SU-DHL-6 (cell line): ENCODE data around the gene ANK3.

Experiments used
- H2AFZ ChIP-seq: fragments of 200-600 bp; sonication (generic); 2 replicates; pipeline ENCODE4 v1.6.1; 2014; ENCODE audit warnings: low read depth, mild to moderate bottlenecking, moderate library complexity, mixed read lengths, antibody characterized with exemption, low read length; ENCODE audit not compliant: severe bottlenecking
- H3F3A ChIP-seq: fragments of 200-600 bp; shearing (Covaris generic); 2 replicates; pipeline ENCODE4 v1.6.0; 2016; ENCODE audit warnings: antibody characterized with exemption, mild to moderate bottlenecking; ENCODE audit not compliant: insufficient read depth
- H3K27ac ChIP-seq: fragments of 200-600 bp; sonication (generic); 2 replicates; pipeline ENCODE4 v1.5.1; 2016; ENCODE audit warnings: low read depth, mild to moderate bottlenecking, low read length, moderate library complexity, mixed read lengths
- H3K27me3 ChIP-seq: fragments of 200-600 bp; sonication (generic), shearing (Covaris generic); 2 replicates; pipeline ENCODE4 v1.6.0; 2014; ENCODE audit warnings: mild to moderate bottlenecking, low read length
- H3K36me3 ChIP-seq: fragments of 200-600 bp; sonication (generic); 2 replicates; pipeline ENCODE4 v1.6.1; 2014; ENCODE audit warnings: mild to moderate bottlenecking, low read length, mixed read lengths
- H3K4me2 ChIP-seq: fragments of 300-600, 200-600 bp; shearing (Covaris generic), sonication (generic); 2 replicates; pipeline ENCODE4 v1.6.0; 2014; ENCODE audit warnings: low read length, low read depth, mild to moderate bottlenecking; ENCODE audit not compliant: poor library complexity, severe bottlenecking
- H3K4me3 ChIP-seq: fragments of 200-600 bp; sonication (generic); 2 replicates; pipeline ENCODE4 v1.5.1; 2014; ENCODE audit warnings: antibody characterized with exemption, low read length, mild to moderate bottlenecking, mixed read lengths; ENCODE audit not compliant: insufficient read depth, poor library complexity, severe bottlenecking
- H3K79me2 ChIP-seq: fragments of 200-600 bp; sonication (generic); 2 replicates; pipeline ENCODE4 v1.6.1; 2014; ENCODE audit warnings: mild to moderate bottlenecking, low read length, moderate library complexity; ENCODE audit not compliant: insufficient read depth
- H3K9ac ChIP-seq: fragments of 200-600 bp; sonication (generic); 2 replicates; pipeline ENCODE4 v1.7.0; 2014; ENCODE audit warnings: mild to moderate bottlenecking, low read length
- H3K9me2 ChIP-seq: fragments of 200-600 bp; sonication (generic); replicated peaks from 2 replicates; pipeline ENCODE4 v1.6.1; 2014; ENCODE audit warnings: low read length; ENCODE audit not compliant: insufficient read depth
- H3K9me3 ChIP-seq: fragments of 200-600 bp; sonication (generic); 2 replicates; pipeline ENCODE4 v1.6.1; 2014; ENCODE audit warnings: low read length, mixed read lengths; ENCODE audit not compliant: insufficient read depth
- H4K20me1 ChIP-seq: fragments of 200-600 bp; sonication (generic); 2 replicates; pipeline ENCODE4 v1.6.1; 2014; ENCODE audit warnings: low read depth, mild to moderate bottlenecking, antibody characterized with exemption, low read length, moderate library complexity, mixed read lengths
- CTCF ChIP-seq: fragments of 200-600 bp; sonication (generic); IDR thresholded peaks from one replicate; pipeline ENCODE4 v1.5.1; 2017; ENCODE audit warnings: antibody characterized with exemption, mild to moderate bottlenecking, low read length, moderate library complexity; ENCODE audit not compliant: insufficient read depth, poor library complexity, severe bottlenecking
- EZH2phosphoT487 ChIP-seq: fragments of 200-600 bp; sonication (generic), shearing (Covaris generic); conservative IDR thresholded peaks from 2 replicates; pipeline ENCODE4 v1.6.1; 2018; ENCODE audit warnings: mild to moderate bottlenecking, antibody characterized with exemption, low read length, moderate library complexity, mixed read lengths

ANK3 gene

GRCh38 chr10:60414111-60414510, 24.4 kb upstream of the ANK3 start:
- Histone ChIP-seq H3F3A (no peaks in the 10 kb centered on the region), H3K4me2 (no peak overlapping the region), H3K4me3 (no peak overlapping the region), H3K79me2 (no peaks in the 10 kb centered on the region), H3K9me2 (no peaks in the 10 kb centered on the region), H3K36me3 (no peaks in the 10 kb centered on the region), H3K9me3 (no peaks in the 10 kb centered on the region), H2AFZ (no peak overlapping the region), H3K27ac (no peak overlapping the region), H4K20me1 (no peaks in the 10 kb centered on the region), H3K9ac (no peak overlapping the region), H3K27me3 (no peaks in the 10 kb centered on the region)
- TF ChIP-seq EZH2phosphoT487, result no peak
- TF ChIP-seq CTCF, result no peak

DNA sequence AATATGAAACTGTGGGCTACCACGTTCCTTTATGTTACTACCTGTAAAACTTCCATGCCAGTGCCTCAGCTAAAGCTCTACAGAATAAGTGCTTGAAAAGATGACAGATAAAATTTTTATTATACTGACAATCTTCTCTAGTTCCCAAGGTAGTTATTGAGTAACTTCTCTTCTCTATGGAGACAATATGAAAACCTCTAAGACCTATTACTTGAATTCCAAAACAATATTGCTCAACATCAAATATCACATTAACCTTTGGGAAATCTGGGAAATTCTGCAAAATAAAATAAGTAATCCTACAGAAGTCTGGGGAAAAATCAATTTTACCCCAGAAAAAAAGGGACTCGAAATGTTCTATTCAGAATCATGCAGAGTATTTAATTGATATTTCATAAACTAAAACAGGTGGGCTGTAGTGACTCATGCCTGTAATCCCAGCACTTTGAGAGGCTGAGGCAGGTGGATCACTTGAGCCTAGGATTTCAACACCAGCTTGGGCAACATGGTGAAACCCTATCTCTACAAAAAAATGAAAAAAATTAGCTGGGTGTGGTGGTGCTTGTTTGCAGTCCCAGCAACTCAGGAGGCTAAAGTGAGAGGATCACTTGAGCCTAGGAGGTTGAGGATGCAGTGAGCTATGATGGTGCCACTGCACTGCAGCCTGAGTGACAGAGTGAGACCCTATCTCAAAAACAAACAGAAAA, 23.8 kb upstream of the ANK3 start:
- Histone ChIP-seq H3K9ac (no peak overlapping the region), H3K27ac (no peak overlapping the region), H3F3A (no peaks in the 10 kb centered on the region), H3K9me2 (no peaks in the 10 kb centered on the region), H3K36me3 (no peaks in the 10 kb centered on the region), H3K79me2 (no peaks in the 10 kb centered on the region), H3K9me3 (no peaks in the 10 kb centered on the region), H3K4me3 (no peak overlapping the region), H4K20me1 (no peaks in the 10 kb centered on the region), H3K4me2 (no peak overlapping the region), H3K27me3 (no peaks in the 10 kb centered on the region), H2AFZ (no peak overlapping the region)
- no peak for TF ChIP-seq EZH2phosphoT487
- TF ChIP-seq CTCF, result no peak

DNA sequence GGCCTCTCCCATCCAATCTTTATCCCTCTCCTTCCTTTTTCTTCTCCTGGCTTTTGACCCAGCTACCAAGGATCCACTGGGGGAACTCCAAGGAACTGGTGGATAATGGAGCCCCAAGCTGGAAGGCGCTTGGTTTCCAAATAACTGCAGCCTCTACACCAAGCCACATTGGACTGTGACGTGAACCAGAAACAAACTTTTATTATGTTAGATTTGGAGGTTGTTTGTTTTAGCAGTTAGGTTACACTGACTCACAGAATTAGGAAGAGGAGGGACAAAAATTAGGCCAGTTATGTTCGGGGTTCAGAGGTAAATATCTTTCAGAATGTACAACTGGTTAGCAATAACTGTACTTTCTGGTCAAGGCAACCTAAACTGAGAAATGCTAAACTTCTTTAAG, 21.3 kb upstream of the ANK3 start:
- Histone ChIP-seq H3K27ac (no peak overlapping the region), H3K4me2 (no peak overlapping the region), H3K4me3 (no peak overlapping the region), H3K36me3 (no peaks in the 10 kb centered on the region), H4K20me1 (no peaks in the 10 kb centered on the region), H3K79me2 (no peaks in the 10 kb centered on the region), H3K9me3 (no peaks in the 10 kb centered on the region), H3K9ac (no peak overlapping the region), H2AFZ (no peak overlapping the region), H3F3A (no peaks in the 10 kb centered on the region), H3K9me2 (no peaks in the 10 kb centered on the region), H3K27me3 (no peaks in the 10 kb centered on the region)
- TF ChIP-seq EZH2phosphoT487 (no peak), CTCF (no peak)
